ENCODE measurements around the gene ARFIP2.

ARFIP2 gene

GRCh38 chr11:6443269-6444003 is 37.7 kb downstream of the ARFIP2 start:
- no peaks in the 10 kb centered on the region for H3K9me3 Mint-ChIP-seq
- peaks cover 2% of the 10 kb centered on the region for H3K4me1 Mint-ChIP-seq (ENCODE audit: low read depth)
- H3K27ac Mint-ChIP-seq, result no peak overlapping the region
- peak; percentile 25 for DNase-seq (ENCODE audit: low spot score)
- no peak overlapping the region for H3K4me3 Mint-ChIP-seq
- peaks cover 10% of the 10 kb centered on the region for H3K27me3 Mint-ChIP-seq (ENCODE audit: low read depth)
- H3K36me3 Mint-ChIP-seq (ENCODE audit: low read depth), result no peaks in the 10 kb centered on the region

DNA sequence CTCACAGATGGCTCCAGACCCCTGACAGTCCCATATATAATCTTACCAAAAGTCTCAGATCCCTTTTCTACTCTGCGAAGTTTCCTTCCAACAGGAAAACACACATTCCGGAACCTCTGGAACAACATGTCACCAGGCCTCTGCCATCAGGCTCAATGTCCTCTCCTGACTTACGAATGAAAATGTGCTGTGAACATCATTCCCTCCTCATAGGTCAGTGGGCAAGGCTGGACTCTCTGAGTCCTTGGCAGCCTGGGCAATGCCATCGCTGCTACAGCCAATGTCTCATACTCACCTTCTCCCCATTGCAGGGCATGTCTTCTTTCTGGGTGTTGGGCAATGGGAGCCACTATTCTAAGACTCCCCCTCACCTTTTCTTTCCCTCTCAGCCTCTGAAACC is 38.7 kb downstream of the ARFIP2 start:
- Mint-ChIP-seq H3K4me3 (no peak overlapping the region), H3K27ac (no peak overlapping the region), H3K36me3 (ENCODE audit: low read depth) (no peaks in the 10 kb centered on the region), H3K27me3 (ENCODE audit: low read depth) (peaks cover 10% of the 10 kb centered on the region), H3K9me3 (no peaks in the 10 kb centered on the region), H3K4me1 (ENCODE audit: low read depth) (peaks cover 2% of the 10 kb centered on the region)
- no peak for DNase-seq (ENCODE audit: low spot score)

- Mint-ChIP-seq H3K27ac (no peak within 1 kb of the TSS), H3K36me3 (ENCODE audit: low read depth) (no peaks in the 10 kb centered on the region), H3K27me3 (ENCODE audit: low read depth) (peaks cover 8% of the 10 kb centered on the region), H3K4me3 (no peak within 1 kb of the TSS), H3K4me1 (ENCODE audit: low read depth) (peaks cover 3% of the 10 kb centered on the region), H3K9me3 (no peaks in the 10 kb centered on the region)
- no peak for DNase-seq (ENCODE audit: low spot score)
Observed at GRCh38 chr11:6440906-6441358, 40.2 kb downstream of the ARFIP2 start, which contains the start of gene HPX. Gene HPX, minus strand, starts transcription at chr11:6440987. Its CDS starts 24 bp downstream, at chr11:6440963.

GRCh38 chr11:6438979-6439571 is 42.1 kb downstream of the ARFIP2 start:
- H3K27me3 Mint-ChIP-seq (ENCODE audit: low read depth), result no peaks in the 10 kb centered on the region
- H3K4me1 Mint-ChIP-seq (ENCODE audit: low read depth), result peaks cover 6% of the 10 kb centered on the region
- no peaks in the 10 kb centered on the region for H3K9me3 Mint-ChIP-seq
- H3K4me3 Mint-ChIP-seq, result no peak overlapping the region
- H3K27ac Mint-ChIP-seq, result no peak overlapping the region
- DNase-seq (ENCODE audit: low spot score), result peak; percentile 11
- H3K36me3 Mint-ChIP-seq (ENCODE audit: low read depth), result no peaks in the 10 kb centered on the region

DNA sequence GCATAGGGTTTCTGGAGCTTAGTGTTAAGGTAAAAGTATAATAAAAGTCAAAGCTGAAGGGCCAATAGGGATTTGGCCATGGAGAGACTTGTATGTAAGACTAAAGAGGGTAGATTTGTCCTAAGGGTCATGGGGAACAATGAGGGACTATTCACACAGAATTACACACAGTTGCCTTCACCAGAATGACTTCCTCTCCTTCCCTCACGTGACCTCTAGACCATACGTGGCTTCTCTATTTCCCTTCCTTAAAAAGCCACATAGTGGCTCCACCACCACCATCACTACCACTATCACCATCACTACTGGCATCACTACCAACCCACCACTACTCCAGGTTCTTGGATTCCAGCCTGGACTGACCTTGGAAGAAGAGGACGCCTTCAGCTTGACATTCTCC is 43.1 kb downstream of the ARFIP2 start:
- no peak overlapping the region for H3K27ac Mint-ChIP-seq
- H3K36me3 Mint-ChIP-seq (ENCODE audit: low read depth), result no peaks in the 10 kb centered on the region
- H3K4me1 Mint-ChIP-seq (ENCODE audit: low read depth), result peaks cover 6% of the 10 kb centered on the region
- no peak for DNase-seq (ENCODE audit: low spot score)
- no peak overlapping the region for H3K4me3 Mint-ChIP-seq
- no peaks in the 10 kb centered on the region for H3K9me3 Mint-ChIP-seq
- no peaks in the 10 kb centered on the region for H3K27me3 Mint-ChIP-seq (ENCODE audit: low read depth)

GRCh38 chr11:6437423-6437822 is 43.7 kb downstream of the ARFIP2 start:
- Mint-ChIP-seq H3K4me3 (no peak overlapping the region), H3K4me1 (ENCODE audit: low read depth) (peaks cover 8% of the 10 kb centered on the region), H3K27me3 (ENCODE audit: low read depth) (no peaks in the 10 kb centered on the region), H3K27ac (no peak overlapping the region), H3K9me3 (no peaks in the 10 kb centered on the region), H3K36me3 (ENCODE audit: low read depth) (no peaks in the 10 kb centered on the region)
- DNase-seq (ENCODE audit: low spot score), result no peak

- Mint-ChIP-seq H3K27ac (no peak overlapping the region), H3K4me3 (no peak overlapping the region), H3K36me3 (ENCODE audit: low read depth) (no peaks in the 10 kb centered on the region), H3K27me3 (ENCODE audit: low read depth) (no peaks in the 10 kb centered on the region), H3K4me1 (ENCODE audit: low read depth) (peaks cover 6% of the 10 kb centered on the region), H3K9me3 (no peaks in the 10 kb centered on the region)
- DNase-seq (ENCODE audit: low spot score), result no peak
Observed at GRCh38 chr11:6433998-6434660, 47.0 kb downstream of the ARFIP2 start.

- Mint-ChIP-seq H3K4me1 (ENCODE audit: low read depth) (peaks cover 6% of the 10 kb centered on the region), H3K36me3 (ENCODE audit: low read depth) (no peaks in the 10 kb centered on the region), H3K9me3 (no peaks in the 10 kb centered on the region), H3K4me3 (no peak overlapping the region), H3K27ac (no peak overlapping the region), H3K27me3 (ENCODE audit: low read depth) (peaks cover 6% of the 10 kb centered on the region)
- no peak for DNase-seq (ENCODE audit: low spot score)
Observed at GRCh38 chr11:6431861-6432260, 49.3 kb downstream of the ARFIP2 start.

DNA sequence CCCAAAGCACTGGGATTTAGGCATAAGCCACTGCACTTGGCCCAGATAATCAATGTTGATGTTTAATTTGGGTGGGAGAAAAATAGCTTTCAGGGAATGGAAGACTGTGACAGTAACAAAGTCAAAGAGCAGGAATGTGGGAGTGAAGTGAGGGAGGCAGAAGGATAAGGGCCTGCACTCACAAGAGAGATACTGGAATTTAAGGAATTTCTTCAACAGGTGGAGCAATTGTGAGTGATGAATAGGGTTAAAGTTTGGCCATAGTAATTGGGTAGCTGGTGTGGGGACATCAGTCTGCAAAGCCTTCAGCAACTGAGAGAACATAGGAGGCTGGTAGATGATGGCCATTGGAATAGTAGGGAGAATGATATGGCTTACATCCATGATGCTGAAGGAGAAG is 53.6 kb downstream of the ARFIP2 start:
- no peaks in the 10 kb centered on the region for H3K4me1 Mint-ChIP-seq (ENCODE audit: low read depth)
- H3K9me3 Mint-ChIP-seq, result no peaks in the 10 kb centered on the region
- H3K4me3 Mint-ChIP-seq, result no peak overlapping the region
- no peak overlapping the region for H3K27ac Mint-ChIP-seq
- peaks cover 40% of the 10 kb centered on the region for H3K27me3 Mint-ChIP-seq (ENCODE audit: low read depth)
- DNase-seq (ENCODE audit: low spot score), result no peak
- no peaks in the 10 kb centered on the region for H3K36me3 Mint-ChIP-seq (ENCODE audit: low read depth)
